HG02642 (cell line): ENCODE data around the gene SIMC1.
A peak's percentile ranks its signal among the peaks of the same experiment; 100 is the strongest.

Experiments used
- ATAC-seq: cut with Tn5 transposase; IDR thresholded peaks from one replicate; pipeline ENCODE4 v1.9.1; 2021; ENCODE audit warnings: mild to moderate bottlenecking; ENCODE audit not compliant: unreplicated experiment, poor library complexity

Gene SIMC1

GRCh38 chr5:176384366-176384930 lies 146.2 kb downstream of the SIMC1 start:
- ATAC-seq: no peak

- ATAC-seq: no peak
Observed at GRCh38 chr5:176384991-176385390, 146.8 kb downstream of the SIMC1 start.

GRCh38 chr5:176386491-176386890 lies 148.3 kb downstream of the SIMC1 start:
- ATAC-seq: no peak

- no peak for ATAC-seq
Observed at GRCh38 chr5:176387384-176387925, 149.2 kb downstream of the SIMC1 start.

GRCh38 chr5:176388003-176388443 lies 149.8 kb downstream of the SIMC1 start:
- no peak for ATAC-seq

GRCh38 chr5:176388444-176389134 lies 150.4 kb downstream of the SIMC1 start, which contains the start of the genes HIGD2A and NOP16:
Gene HIGD2A, plus strand, starts transcription at chr5:176388751. Its CDS starts 69 bp downstream, at chr5:176388820.
Gene NOP16, minus strand, starts transcription at chr5:176388598. Its CDS starts 59 bp downstream, at chr5:176388539.
- ATAC-seq: peak; percentile 87

- ATAC-seq: peak; percentile 33
Observed at GRCh38 chr5:176389135-176390123, 151.2 kb downstream of the SIMC1 start.

- ATAC-seq: no peak
Observed at GRCh38 chr5:176391479-176391878, 153.3 kb downstream of the SIMC1 start.

- no peak for ATAC-seq
Observed at GRCh38 chr5:176391999-176392398, 153.8 kb downstream of the SIMC1 start.

- ATAC-seq: no peak
Observed at GRCh38 chr5:176392526-176392925, 154.3 kb downstream of the SIMC1 start.

GRCh38 chr5:176394096-176394495 lies 155.9 kb downstream of the SIMC1 start:
- ATAC-seq: no peak

GRCh38 chr5:176394881-176395675 lies 156.9 kb downstream of the SIMC1 start:
- ATAC-seq: no peak
